ENCODE results near the gene TXNL1. TPM values are rescaled to one million over a fixed set of nuclear protein-coding genes. Genes with fewer than 3 reads are reported as not detected.

TXNL1 gene
- total and polyA plus RNA-seq, 2 donors (not counting 1 experiment from before 2014, with no cell fraction given) = 25.4 to 103 TPM

DNA sequence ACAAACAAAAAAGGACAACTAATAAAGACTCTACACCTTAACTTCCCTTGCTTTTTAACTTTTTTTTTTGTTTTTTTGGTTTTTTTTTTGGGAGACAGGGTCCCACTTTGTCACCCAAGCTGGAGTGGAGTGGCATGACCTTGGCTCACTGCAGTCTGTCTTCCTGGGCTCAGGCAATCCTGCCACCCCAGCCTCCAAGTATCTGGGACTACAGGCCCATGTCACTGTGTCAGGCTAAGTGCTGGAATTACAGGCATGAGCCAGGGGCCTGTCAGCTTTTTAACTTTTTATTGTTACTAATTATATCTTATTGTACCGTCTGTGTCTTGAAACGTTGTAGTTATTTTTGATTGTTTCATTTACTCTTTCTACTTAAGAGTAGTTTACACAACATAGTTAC is 38.2 kb upstream of the TXNL1 start:
- no peak overlapping the region for H3K4me3 ChIP-seq (replicated peaks in 1 of 4; ENCODE audit: control extremely low read depth in 1 of 4, insufficient read depth in 1 of 4, low read depth in 3 of 4, low read length in 4 of 4)
- no peaks in the 10 kb centered on the region for H3K9me3 ChIP-seq (ENCODE audit: control insufficient read depth, insufficient read depth, low read depth, low read length)
- H3K4me1 ChIP-seq (ENCODE audit: control insufficient read depth, extremely low read depth, insufficient read depth, low read length) = no peaks in the 10 kb centered on the region
- no peak overlapping the region for H2AFZ ChIP-seq (ENCODE audit: low read length)
- DNase-seq (ENCODE audit: low read depth in 2 of 2) = no peak
- H3K27me3 ChIP-seq (ENCODE audit: control insufficient read depth, insufficient read depth, low read length) = no peaks in the 10 kb centered on the region
- H3K27ac ChIP-seq (ENCODE audit: insufficient read depth, low read length) = no peak overlapping the region
- H3K4me2 ChIP-seq (ENCODE audit: extremely low read depth, insufficient read depth, low read length) = no peak overlapping the region
- H3K79me2 ChIP-seq (ENCODE audit: control insufficient read depth, insufficient read depth, low read length) = no peaks in the 10 kb centered on the region
- no peaks in the 10 kb centered on the region for H4K20me1 ChIP-seq (ENCODE audit: control insufficient read depth, extremely low read depth, insufficient read depth, low read length)
- H3K9ac ChIP-seq (ENCODE audit: insufficient read depth, low read length) = no peak overlapping the region
- TF ChIP-seq EZH2 (IDR thresholded peaks at IDR 0.05; ENCODE audit: low read length, missing control alignments) = no peak
- TF ChIP-seq, protein P1, sequence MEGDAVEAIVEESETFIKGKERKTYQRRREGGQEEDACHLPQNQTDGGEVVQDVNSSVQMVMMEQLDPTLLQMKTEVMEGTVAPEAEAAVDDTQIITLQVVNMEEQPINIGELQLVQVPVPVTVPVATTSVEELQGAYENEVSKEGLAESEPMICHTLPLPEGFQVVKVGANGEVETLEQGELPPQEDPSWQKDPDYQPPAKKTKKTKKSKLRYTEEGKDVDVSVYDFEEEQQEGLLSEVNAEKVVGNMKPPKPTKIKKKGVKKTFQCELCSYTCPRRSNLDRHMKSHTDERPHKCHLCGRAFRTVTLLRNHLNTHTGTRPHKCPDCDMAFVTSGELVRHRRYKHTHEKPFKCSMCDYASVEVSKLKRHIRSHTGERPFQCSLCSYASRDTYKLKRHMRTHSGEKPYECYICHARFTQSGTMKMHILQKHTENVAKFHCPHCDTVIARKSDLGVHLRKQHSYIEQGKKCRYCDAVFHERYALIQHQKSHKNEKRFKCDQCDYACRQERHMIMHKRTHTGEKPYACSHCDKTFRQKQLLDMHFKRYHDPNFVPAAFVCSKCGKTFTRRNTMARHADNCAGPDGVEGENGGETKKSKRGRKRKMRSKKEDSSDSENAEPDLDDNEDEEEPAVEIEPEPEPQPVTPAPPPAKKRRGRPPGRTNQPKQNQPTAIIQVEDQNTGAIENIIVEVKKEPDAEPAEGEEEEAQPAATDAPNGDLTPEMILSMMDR (conservative IDR thresholded peaks at IDR 0.05 in 1 of 2, IDR thresholded peaks at IDR 0.05 in 1 of 2; ENCODE audit: low read depth in 1 of 2, low read length in 2 of 2) = no peak
- H3K36me3 ChIP-seq (ENCODE audit: control insufficient read depth, insufficient read depth, low read length) = no peaks in the 10 kb centered on the region

- H3K9me3 ChIP-seq (ENCODE audit: control insufficient read depth, insufficient read depth, low read depth, low read length) = no peaks in the 10 kb centered on the region
- H3K4me3 ChIP-seq (replicated peaks in 1 of 4; ENCODE audit: control extremely low read depth in 1 of 4, insufficient read depth in 1 of 4, low read depth in 3 of 4, low read length in 4 of 4) = no peak overlapping the region
- TF ChIP-seq EZH2 (IDR thresholded peaks at IDR 0.05; ENCODE audit: low read length, missing control alignments) = no peak
- TF ChIP-seq, protein P1 (conservative IDR thresholded peaks at IDR 0.05 in 1 of 2, IDR thresholded peaks at IDR 0.05 in 1 of 2; ENCODE audit: low read depth in 1 of 2, low read length in 2 of 2) = no peak
- H4K20me1 ChIP-seq (ENCODE audit: control insufficient read depth, extremely low read depth, insufficient read depth, low read length) = no peaks in the 10 kb centered on the region
- no peaks in the 10 kb centered on the region for H3K4me1 ChIP-seq (ENCODE audit: control insufficient read depth, extremely low read depth, insufficient read depth, low read length)
- H3K4me2 ChIP-seq (ENCODE audit: extremely low read depth, insufficient read depth, low read length) = no peak overlapping the region
- H3K36me3 ChIP-seq (ENCODE audit: control insufficient read depth, insufficient read depth, low read length) = no peaks in the 10 kb centered on the region
- no peak overlapping the region for H2AFZ ChIP-seq (ENCODE audit: low read length)
- no peaks in the 10 kb centered on the region for H3K27me3 ChIP-seq (ENCODE audit: control insufficient read depth, insufficient read depth, low read length)
- H3K9ac ChIP-seq (ENCODE audit: insufficient read depth, low read length) = no peak overlapping the region
- no peak for DNase-seq (ENCODE audit: low read depth in 2 of 2)
- no peak overlapping the region for H3K27ac ChIP-seq (ENCODE audit: insufficient read depth, low read length)
- H3K79me2 ChIP-seq (ENCODE audit: control insufficient read depth, insufficient read depth, low read length) = no peaks in the 10 kb centered on the region
Observed at GRCh38 chr18:56672981-56673380, 34.6 kb upstream of the TXNL1 start.

DNA sequence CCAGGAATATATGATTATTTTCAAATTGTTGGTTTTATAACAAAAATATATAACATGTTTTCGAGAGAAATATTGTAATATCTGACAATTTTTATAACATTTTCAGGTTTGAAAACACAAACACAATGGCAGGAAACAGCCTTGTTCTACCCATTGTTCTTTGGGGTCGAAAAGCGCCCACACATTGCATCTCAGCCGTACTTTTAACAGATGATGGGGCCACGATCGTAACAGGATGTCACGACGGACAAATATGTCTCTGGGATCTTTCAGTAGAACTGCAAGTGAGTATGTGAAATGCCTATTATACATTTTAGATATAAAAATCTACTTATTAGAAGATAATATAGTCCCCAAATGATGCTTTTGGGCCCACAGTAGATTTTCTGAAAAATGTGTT is 34.0 kb upstream of the TXNL1 start:
- Histone ChIP-seq H2AFZ (ENCODE audit: low read length) (no peak overlapping the region), H3K4me2 (ENCODE audit: extremely low read depth, insufficient read depth, low read length) (no peak overlapping the region), H3K27ac (ENCODE audit: insufficient read depth, low read length) (no peak overlapping the region), H3K79me2 (ENCODE audit: control insufficient read depth, insufficient read depth, low read length) (no peaks in the 10 kb centered on the region), H3K9ac (ENCODE audit: insufficient read depth, low read length) (no peak overlapping the region), H3K4me3 (replicated peaks in 1 of 4; ENCODE audit: control extremely low read depth in 1 of 4, insufficient read depth in 1 of 4, low read depth in 3 of 4, low read length in 4 of 4) (no peak overlapping the region), H3K4me1 (ENCODE audit: control insufficient read depth, extremely low read depth, insufficient read depth, low read length) (no peaks in the 10 kb centered on the region), H3K9me3 (ENCODE audit: control insufficient read depth, insufficient read depth, low read depth, low read length) (no peaks in the 10 kb centered on the region), H3K36me3 (ENCODE audit: control insufficient read depth, insufficient read depth, low read length) (no peaks in the 10 kb centered on the region), H3K27me3 (ENCODE audit: control insufficient read depth, insufficient read depth, low read length) (no peaks in the 10 kb centered on the region), H4K20me1 (ENCODE audit: control insufficient read depth, extremely low read depth, insufficient read depth, low read length) (no peaks in the 10 kb centered on the region)
- no peak for DNase-seq (ENCODE audit: low read depth in 2 of 2)
- no peak for TF ChIP-seq EZH2 (IDR thresholded peaks at IDR 0.05; ENCODE audit: low read length, missing control alignments)

Data from fibroblast of lung (primary cell).